T-cell (primary cell): ENCODE results near the gene KDM1A. TPM values are rescaled to one million over a fixed set of nuclear protein-coding genes. Genes with fewer than 3 reads are reported as not detected.
"Not testable (repeated sequence)": the region's sequence is repeated elsewhere in the genome, so short reads cannot be mapped to it uniquely, and the experiment has no call there.

Experiments used
- ATAC-seq, 4 experiments: fragments of 200-7000 bp in 3 of 4; fragments of 150-1000 bp in 1 of 4; cut with Tn5 transposase; replicated peaks in 1 of 4; 1 replicate in 3 of 4; 2 replicates in 1 of 4; pipeline ENCODE4 v1.10.0; 2021; ENCODE audit warnings: moderate library complexity in 3 of 4, mild to moderate bottlenecking in 2 of 4, moderate number of reproducible peaks in 1 of 4
- CTCF ChIA-PET, 2 donors: fragments of 300-600 bp; sonication (Branson Sonifier 250); formaldehyde crosslinking; loops; one replicate each; lab custom pipeline; 2022; ENCODE audit warnings: antibody characterized with exemption in 2 of 2; lab: Charles Lee
- POLR2A ChIA-PET, 2 donors: fragments of 300-600 bp; sonication (Branson Sonifier 250); formaldehyde crosslinking; loops; one replicate each; lab custom pipeline; 2022; ENCODE audit warnings: antibody characterized with exemption in 2 of 2; lab: Charles Lee
- DNase-seq, 35 experiments: peaks; one replicate each; pipeline versions ENCODE4 v3.0.0 to v3.0.0-alpha.2; 2013 to 2023
- H3K27ac ChIP-seq: one replicate; pipeline ENCODE4 v1.5.1; 2013; ENCODE audit warnings: low read length
- H3K27me3 ChIP-seq, 2 experiments: replicated peaks in 1 of 2; 1 replicate in 1 of 2; 2 replicates in 1 of 2; pipeline versions ENCODE4 v1.6.1 to v1.7.0; 2013; ENCODE audit warnings: low read length in 1 of 2, mixed read lengths in 1 of 2; ENCODE audit not compliant: control insufficient read depth in 2 of 2, insufficient read depth in 2 of 2; ENCODE audit errors: extremely low read depth in 1 of 2
- H3K36me3 ChIP-seq, 2 donors: 1 replicate in 1 of 2; 2 replicates in 1 of 2; pipeline versions ENCODE4 v1.6.1 to v1.7.0; 2013; ENCODE audit warnings: low read length in 1 of 2; ENCODE audit not compliant: control insufficient read depth in 2 of 2, insufficient read depth in 1 of 2; ENCODE audit errors: extremely low read depth in 1 of 2
- H3K4me1 ChIP-seq, 2 experiments: 1 replicate in 1 of 2; 2 replicates in 1 of 2; pipeline versions ENCODE4 v1.6.1 to v1.7.0; 2013; ENCODE audit warnings: low read length in 2 of 2, mixed read lengths in 1 of 2; ENCODE audit not compliant: insufficient read depth in 2 of 2, control insufficient read depth in 1 of 2; ENCODE audit errors: extremely low read depth in 1 of 2
- H3K4me3 ChIP-seq, 2 donors: 1 replicate in 1 of 2; 2 replicates in 1 of 2; pipeline versions ENCODE4 v1.5.1 to v1.7.0; 2013; ENCODE audit warnings: mild to moderate bottlenecking in 2 of 2, low read length in 1 of 2, moderate library complexity in 1 of 2; ENCODE audit not compliant: control insufficient read depth in 1 of 2; ENCODE audit errors: extremely low read depth in 1 of 2
- H3K9me3 ChIP-seq: 2 replicates; pipeline ENCODE4 v1.7.0; 2013
- H3K27ac Mint-ChIP-seq, 2 donors: one replicate each; pipeline ENCODE4 v1.8.0; 2020 to 2021; ENCODE audit warnings: mild to moderate bottlenecking in 2 of 2, mixed read lengths in 2 of 2
- H3K27me3 Mint-ChIP-seq, 2 donors: one replicate each; pipeline ENCODE4 v1.8.0; 2021 to 2022; ENCODE audit warnings: mixed read lengths in 2 of 2
- H3K36me3 Mint-ChIP-seq: one replicate; pipeline ENCODE4 v1.8.0; 2021; ENCODE audit warnings: mixed read lengths
- H3K4me1 Mint-ChIP-seq, 3 donors: one replicate each; pipeline ENCODE4 v1.8.0; 2020 to 2022; ENCODE audit warnings: mixed read lengths in 3 of 3, mild to moderate bottlenecking in 1 of 3
- H3K4me3 Mint-ChIP-seq, 3 donors: one replicate each; pipeline ENCODE4 v1.8.0; 2020 to 2022; ENCODE audit warnings: mild to moderate bottlenecking in 3 of 3, mixed read lengths in 3 of 3, moderate library complexity in 3 of 3
- H3K9me3 Mint-ChIP-seq, 3 donors: one replicate each; pipeline ENCODE4 v1.8.0; 2020 to 2022; ENCODE audit warnings: mixed read lengths in 3 of 3
- WGBS: methylation state at CpG from one replicate; pipeline ENCODE4 v1.1.5; 2013; ENCODE audit warnings: missing lambda C conversion rate; ENCODE audit not compliant: insufficient coverage; 5-methylcytosine and 5-hydroxymethylcytosine counted together
- total RNA-seq, 35 experiments: library from RNA in 6 of 35; stranded (reverse) in 6 of 35; fragments of 120-200 nt in 1 of 35; gene quantifications; one replicate each; pipeline versions ENCODE4 v1.2.1 to v1.2.4 and lab custom pipeline; 2013 to 2026

Gene KDM1A
- total RNA-seq, 5 donors from 2014 or later (not counting 1 experiment from before 2014, with no cell fraction given) = 40.8 to 49.3 (median 45.9) TPM

GRCh38 chr1:22993220-22993795 is 26.0 kb upstream of the KDM1A start:
- H3K9me3 Mint-ChIP-seq, H3K4me3 ChIP-seq, CTCF ChIA-PET, H3K27me3 Mint-ChIP-seq, DNase-seq, H3K36me3 Mint-ChIP-seq, H3K27ac ChIP-seq, H3K4me1 Mint-ChIP-seq, H3K4me1 ChIP-seq, H3K27me3 ChIP-seq, H3K9me3 ChIP-seq, H3K4me3 Mint-ChIP-seq, H3K27ac Mint-ChIP-seq, ATAC-seq, H3K36me3 ChIP-seq: not testable (repeated sequence)
- POLR2A ChIA-PET = interaction anchor here in 1 of 2 donors (0.6 kb wide), 1 partner anchor 135 kb away, joined by 3 read pairs; no protein-coding TSS in a partner anchor
- WGBS = no CpG with 5 or more reads among the region's 6 CpGs

GRCh38 chr1:22995774-22996173 is 23.5 kb upstream of the KDM1A start:
- H3K9me3 ChIP-seq = no peaks in the 10 kb centered on the region
- ChIA-PET POLR2A (no interaction called here), CTCF (no interaction called here)
- H3K4me3 Mint-ChIP-seq = no peak overlapping the region
- no peaks in the 10 kb centered on the region for H3K36me3 ChIP-seq
- no peaks in the 10 kb centered on the region for H3K27me3 Mint-ChIP-seq
- H3K9me3 Mint-ChIP-seq = peaks cover 0 to 9% (median 2%) of the 10 kb centered on the region in 3 donors
- ATAC-seq (no peak), DNase-seq (no peak)
- no peaks in the 10 kb centered on the region for H3K4me1 ChIP-seq
- no peak overlapping the region for H3K27ac ChIP-seq
- H3K27me3 ChIP-seq = peaks cover 2 to 3% of the 10 kb centered on the region in 2 experiments
- peaks cover 3% of the 10 kb centered on the region for H3K36me3 Mint-ChIP-seq
- no peaks in the 10 kb centered on the region for H3K4me1 Mint-ChIP-seq
- H3K4me3 ChIP-seq = no peak overlapping the region
- H3K27ac Mint-ChIP-seq = no peak overlapping the region

DNA sequence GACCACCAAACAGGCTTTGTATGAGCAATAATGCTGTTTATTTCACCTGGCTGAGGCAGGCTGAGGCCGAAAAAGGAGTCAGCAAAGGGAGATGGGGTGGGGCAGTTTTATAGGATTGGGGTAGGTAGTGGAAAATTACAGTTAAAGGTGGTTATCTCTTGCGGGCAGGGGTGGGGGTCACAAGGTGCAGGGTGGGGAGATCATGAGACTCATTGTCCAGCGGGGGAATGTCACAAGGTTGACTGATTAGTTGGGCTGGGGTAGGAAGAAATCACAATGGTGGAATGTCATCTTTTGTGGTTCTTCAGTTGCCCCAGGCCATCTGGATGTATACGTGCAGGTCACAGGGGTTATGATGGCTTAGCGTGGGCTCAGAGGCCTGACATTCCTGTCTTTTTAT is 21.7 kb upstream of the KDM1A start:
- POLR2A ChIA-PET = interaction anchor here in 1 of 2 donors (0.6 kb wide), 1 partner anchor 172 kb away, joined by 3 read pairs; no protein-coding TSS in a partner anchor
- H3K36me3 Mint-ChIP-seq, ATAC-seq, H3K4me3 ChIP-seq, H3K27me3 ChIP-seq, H3K27ac ChIP-seq, H3K36me3 ChIP-seq, H3K4me1 Mint-ChIP-seq, H3K9me3 Mint-ChIP-seq, H3K9me3 ChIP-seq, DNase-seq, H3K27me3 Mint-ChIP-seq, H3K4me3 Mint-ChIP-seq, H3K4me1 ChIP-seq, H3K27ac Mint-ChIP-seq, CTCF ChIA-PET: not testable (repeated sequence)
- WGBS = 72% methylated on average over 3 of the region's 5 CpGs

DNA sequence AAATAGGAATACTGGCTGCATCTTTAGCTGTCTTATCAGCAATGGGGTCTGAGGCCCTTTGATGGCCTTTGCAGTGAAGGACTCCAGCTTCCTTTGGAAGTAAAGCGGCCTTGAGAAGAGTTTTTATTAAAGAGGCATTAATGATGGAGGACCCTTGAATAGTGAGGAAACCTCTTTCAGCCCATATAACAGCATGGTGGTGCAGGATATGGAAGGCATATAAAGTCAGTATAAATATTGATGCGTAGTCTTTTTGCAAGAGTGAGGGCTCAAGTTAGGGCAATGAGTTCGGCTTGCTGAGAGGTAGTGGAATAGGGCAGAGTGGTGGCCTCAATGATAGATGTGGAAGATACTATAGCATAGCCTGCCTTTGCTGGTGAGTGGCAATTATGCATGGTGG is 19.1 kb upstream of the KDM1A start:
- H3K4me1 Mint-ChIP-seq, H3K4me3 Mint-ChIP-seq, H3K4me1 ChIP-seq, H3K9me3 Mint-ChIP-seq, H3K9me3 ChIP-seq, H3K36me3 ChIP-seq, H3K27me3 Mint-ChIP-seq, H3K4me3 ChIP-seq, ATAC-seq, H3K27me3 ChIP-seq, H3K27ac Mint-ChIP-seq, H3K27ac ChIP-seq, CTCF ChIA-PET, H3K36me3 Mint-ChIP-seq, DNase-seq: not testable (repeated sequence)
- POLR2A ChIA-PET = interaction anchor here in 1 of 2 donors (0.6 kb wide), 1 partner anchor 43 kb away, joined by 3 read pairs; no protein-coding TSS in a partner anchor
- 93% methylated on average over 2 of the region's 3 CpGs for WGBS

GRCh38 chr1:23002218-23002617 is 17.1 kb upstream of the KDM1A start:
- H3K4me3 Mint-ChIP-seq, H3K9me3 Mint-ChIP-seq, H3K4me1 Mint-ChIP-seq, POLR2A ChIA-PET, H3K27ac Mint-ChIP-seq, H3K9me3 ChIP-seq, H3K4me3 ChIP-seq, H3K27ac ChIP-seq, DNase-seq, ATAC-seq, H3K36me3 Mint-ChIP-seq, H3K36me3 ChIP-seq, CTCF ChIA-PET, H3K27me3 Mint-ChIP-seq, H3K4me1 ChIP-seq: not testable (repeated sequence)
- H3K27me3 ChIP-seq = peaks cover 2 to 11% of the 10 kb centered on the region in 2 experiments
- 89% methylated on average over 4 of the region's 7 CpGs for WGBS

DNA sequence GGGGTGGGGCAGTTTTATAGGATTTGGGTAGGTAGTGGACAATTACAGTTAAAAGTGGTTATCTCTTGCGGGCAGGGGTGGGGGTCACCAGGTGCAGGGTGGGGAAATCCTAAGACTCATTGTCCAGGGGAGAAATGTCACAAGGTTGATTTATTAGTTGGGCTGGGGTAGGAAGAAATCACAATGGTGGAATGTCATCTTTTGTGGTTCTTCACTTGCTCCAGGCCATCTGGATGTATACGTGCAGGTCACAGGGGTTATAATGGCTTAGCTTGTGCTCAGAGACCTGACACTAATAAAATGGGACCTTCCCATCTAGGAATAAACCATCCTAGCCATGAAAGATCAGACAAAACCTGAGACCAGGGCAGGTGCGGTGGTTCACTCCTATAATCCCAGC is 15.2 kb upstream of the KDM1A start:
- Histone ChIP-seq H3K4me3 (no peak overlapping the region), H3K27me3 (peaks cover 2 to 14% of the 10 kb centered on the region in 2 experiments), H3K9me3 (no peaks in the 10 kb centered on the region), H3K4me1 (no peaks in the 10 kb centered on the region), H3K27ac (no peak overlapping the region), H3K36me3 (no peaks in the 10 kb centered on the region)
- H3K27me3 Mint-ChIP-seq = no peaks in the 10 kb centered on the region
- no peaks in the 10 kb centered on the region for H3K9me3 Mint-ChIP-seq
- H3K36me3 Mint-ChIP-seq = no peaks in the 10 kb centered on the region
- 60% methylated on average over 1 of the region's 3 CpGs for WGBS
- H3K4me1 Mint-ChIP-seq = no peaks in the 10 kb centered on the region
- H3K27ac Mint-ChIP-seq = no peak overlapping the region
- POLR2A ChIA-PET = no interaction called here
- DNase-seq (no peak), ATAC-seq (no peak)
- no peak overlapping the region for H3K4me3 Mint-ChIP-seq
- CTCF ChIA-PET = no interaction called here

DNA sequence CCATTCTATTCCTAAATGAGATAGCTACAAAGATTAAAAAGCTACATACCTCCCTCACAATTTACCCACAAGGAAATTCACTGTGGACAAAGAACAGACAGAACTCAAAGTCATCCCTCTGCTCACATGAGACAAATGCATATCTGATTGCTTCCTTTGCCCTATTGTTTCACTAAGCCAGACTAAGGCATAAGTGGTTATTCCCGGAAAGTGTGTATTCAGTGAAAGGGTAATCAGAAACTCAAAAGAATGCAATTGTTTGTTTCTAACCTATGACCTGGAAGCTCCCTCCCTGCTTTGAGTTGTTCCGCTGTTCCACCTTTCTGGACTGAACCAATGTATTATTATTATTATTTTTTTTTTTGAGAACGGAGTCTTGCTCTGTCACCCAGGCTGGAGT is 14.5 kb upstream of the KDM1A start:
- H3K4me3 Mint-ChIP-seq, H3K27me3 Mint-ChIP-seq, H3K27ac Mint-ChIP-seq, H3K4me3 ChIP-seq, H3K36me3 ChIP-seq, H3K27ac ChIP-seq, H3K9me3 Mint-ChIP-seq, H3K36me3 Mint-ChIP-seq, H3K4me1 ChIP-seq, H3K4me1 Mint-ChIP-seq, CTCF ChIA-PET, POLR2A ChIA-PET, ATAC-seq, H3K9me3 ChIP-seq, DNase-seq: not testable (repeated sequence)
- 100% methylated on average over 1 of the region's 3 CpGs for WGBS
- peaks cover 2 to 14% of the 10 kb centered on the region in 2 experiments for H3K27me3 ChIP-seq
